Renal cortical epithelial cell (primary cell): ENCODE results near the gene VCAN. TPM values are rescaled to one million over a fixed set of nuclear protein-coding genes. Genes with fewer than 3 reads are reported as not detected.

Source experiments
- DNase-seq: peaks from one replicate; pipeline ENCODE4 v3.0.0-alpha.2; 2011; ENCODE audit warnings: low read depth
- total RNA-seq: library from RNA; depleted of rRNA; stranded (reverse); fragments of >200 nt; gene quantifications from 2 replicates; pipeline ENCODE4 v1.2.3, GENCODE V29; 2014

Gene VCAN
- total RNA-seq, 1 donor from 2014 or later = 2,590 TPM

- no peak for DNase-seq
Observed at GRCh38 chr5:83494666-83495065, 23.1 kb downstream of the VCAN start.

- no peak for DNase-seq
Observed at GRCh38 chr5:83496626-83497025, 25.1 kb downstream of the VCAN start.

- DNase-seq = no peak
Observed at GRCh38 chr5:83498585-83498984, 27.0 kb downstream of the VCAN start.

GRCh38 chr5:83503662-83504061, 32.1 kb downstream of the VCAN start:
- DNase-seq = peak; percentile 35

- DNase-seq = no peak
Observed at GRCh38 chr5:83507431-83507830, 35.9 kb downstream of the VCAN start.

GRCh38 chr5:83509540-83509939, 38.0 kb downstream of the VCAN start:
- peak; percentile 96 for DNase-seq

- DNase-seq = no peak
Observed at GRCh38 chr5:83510260-83510659, 38.7 kb downstream of the VCAN start.

GRCh38 chr5:83512061-83512745, 40.7 kb downstream of the VCAN start:
- DNase-seq = peak; percentile 96

GRCh38 chr5:83513081-83513480, 41.5 kb downstream of the VCAN start:
- no peak for DNase-seq

- no peak for DNase-seq
Observed at GRCh38 chr5:83513491-83513890, 41.9 kb downstream of the VCAN start.

- no peak for DNase-seq
Observed at GRCh38 chr5:83516377-83516776, 44.8 kb downstream of the VCAN start.

GRCh38 chr5:83517072-83517687, 45.6 kb downstream of the VCAN start:
- no peak for DNase-seq

- DNase-seq = no peak
Observed at GRCh38 chr5:83517688-83518085, 46.1 kb downstream of the VCAN start.

- DNase-seq = no peak
Observed at GRCh38 chr5:83518319-83519061, 46.9 kb downstream of the VCAN start.

GRCh38 chr5:83522446-83522845, 50.9 kb downstream of the VCAN start:
- DNase-seq = peak; percentile 91

GRCh38 chr5:83523929-83524328, 52.4 kb downstream of the VCAN start:
- peak; percentile 19 for DNase-seq

GRCh38 chr5:83524345-83524744, 52.8 kb downstream of the VCAN start:
- DNase-seq = no peak

- peak; percentile 23 for DNase-seq
Observed at GRCh38 chr5:83524991-83525390, 53.4 kb downstream of the VCAN start.

- DNase-seq = no peak
Observed at GRCh38 chr5:83526289-83526688, 54.7 kb downstream of the VCAN start.

GRCh38 chr5:83527221-83527620, 55.7 kb downstream of the VCAN start:
- DNase-seq = no peak

GRCh38 chr5:83527722-83528438, 56.3 kb downstream of the VCAN start:
- no peak for DNase-seq

GRCh38 chr5:83528439-83528769, 56.9 kb downstream of the VCAN start:
- DNase-seq = peak; percentile 38
